GM21423 (cell line): Measurements from ENCODE around the gene DGKH.

Source experiments
- ATAC-seq: cut with Tn5 transposase; IDR thresholded peaks from one replicate; pipeline ENCODE4 v1.9.1; 2021; ENCODE audit warnings: mild to moderate bottlenecking, moderate library complexity; ENCODE audit not compliant: unreplicated experiment

Gene DGKH

DNA sequence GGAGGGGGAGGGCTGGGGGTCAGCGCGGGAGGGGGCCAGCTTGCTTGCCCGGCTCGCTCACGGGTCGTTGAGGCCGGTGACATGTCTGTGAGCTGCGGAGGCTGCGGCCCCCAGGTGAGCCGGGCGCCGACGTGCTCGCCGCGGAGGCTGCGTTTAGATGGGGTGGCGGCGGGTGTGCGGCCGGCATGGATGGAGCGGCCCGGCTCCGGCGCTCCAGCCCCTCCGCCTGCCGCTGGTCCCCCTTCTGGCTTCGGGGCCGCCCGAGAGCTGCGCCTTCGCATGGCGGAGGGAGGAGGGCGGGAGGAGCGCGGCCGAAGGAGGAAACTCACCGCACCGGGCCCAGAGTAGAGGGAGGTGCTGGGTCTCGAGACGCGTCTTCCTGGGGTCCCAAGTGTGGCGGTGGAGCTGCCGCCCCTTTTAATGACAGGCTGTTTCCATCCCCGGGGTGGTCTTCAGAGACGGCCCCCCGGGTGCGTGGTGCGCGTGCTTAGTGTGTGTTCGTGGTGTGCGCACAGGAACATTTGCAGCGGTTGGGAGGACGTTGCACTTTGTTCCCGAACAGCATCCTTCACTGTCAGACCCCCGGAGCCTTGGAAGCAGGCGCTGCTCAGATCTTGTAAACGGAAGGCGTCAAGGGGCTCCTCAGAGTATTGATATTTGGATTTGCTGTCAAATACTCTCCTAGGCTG is 223.8 kb downstream of the DGKH start, which contains the start of gene AKAP11:
AKAP11 (plus strand) TSS at position 38 of the 689 bp plus-strand sequence. CDS start 14,197 bp downstream, outside the sequence.
- ATAC-seq = peak; percentile 20

DNA sequence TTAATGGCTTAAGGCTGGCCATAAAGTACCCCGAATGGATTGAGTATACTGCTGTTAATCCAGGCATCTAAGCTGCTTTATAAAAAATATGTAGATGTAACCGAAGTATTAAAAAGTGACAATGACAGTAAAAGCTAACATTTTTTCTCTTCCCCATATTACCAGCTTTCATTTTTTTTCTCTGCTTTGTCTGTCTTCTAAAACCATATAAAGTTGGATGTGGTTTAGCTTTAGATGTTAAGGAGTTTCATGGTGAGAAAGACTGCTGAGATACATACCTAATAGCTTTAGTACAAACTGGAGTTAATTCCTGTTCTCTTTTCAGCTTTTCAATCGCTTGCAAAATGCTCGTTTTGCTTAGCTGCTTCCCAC is 224.3 kb downstream of the DGKH start:
- ATAC-seq = no peak

- no peak for ATAC-seq
Observed at GRCh38 chr13:42274386-42275097, 226.1 kb downstream of the DGKH start.

- peak; percentile 28 for ATAC-seq
Observed at GRCh38 chr13:42275098-42275471, 226.6 kb downstream of the DGKH start.

GRCh38 chr13:42275506-42275905 is 227.1 kb downstream of the DGKH start:
- ATAC-seq = no peak

DNA sequence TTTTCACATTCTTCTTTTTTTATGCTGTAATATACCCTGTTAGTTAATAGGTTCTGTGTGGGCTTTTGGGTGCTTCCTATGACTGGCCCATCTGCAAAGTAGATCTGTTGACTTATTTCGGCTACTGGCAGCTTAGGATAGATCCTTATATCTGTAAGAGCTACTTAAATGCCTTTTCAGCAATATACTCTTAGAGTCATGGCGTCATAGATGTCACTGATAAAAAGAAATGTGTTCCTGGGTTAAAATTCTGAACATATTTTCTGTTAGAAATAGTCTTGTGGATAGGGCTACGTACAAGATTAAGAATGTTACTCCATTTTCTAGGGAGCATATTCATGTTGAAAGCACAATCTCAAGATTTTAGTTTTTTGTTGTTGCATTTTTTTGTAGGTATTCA is 228.2 kb downstream of the DGKH start:
- ATAC-seq = no peak

- no peak for ATAC-seq
Observed at GRCh38 chr13:42277618-42278276, 229.3 kb downstream of the DGKH start.

GRCh38 chr13:42279080-42279479 is 230.6 kb downstream of the DGKH start:
- ATAC-seq = no peak

- ATAC-seq = no peak
Observed at GRCh38 chr13:42279986-42280385, 231.5 kb downstream of the DGKH start.

GRCh38 chr13:42280537-42280936 is 232.1 kb downstream of the DGKH start:
- no peak for ATAC-seq

DNA sequence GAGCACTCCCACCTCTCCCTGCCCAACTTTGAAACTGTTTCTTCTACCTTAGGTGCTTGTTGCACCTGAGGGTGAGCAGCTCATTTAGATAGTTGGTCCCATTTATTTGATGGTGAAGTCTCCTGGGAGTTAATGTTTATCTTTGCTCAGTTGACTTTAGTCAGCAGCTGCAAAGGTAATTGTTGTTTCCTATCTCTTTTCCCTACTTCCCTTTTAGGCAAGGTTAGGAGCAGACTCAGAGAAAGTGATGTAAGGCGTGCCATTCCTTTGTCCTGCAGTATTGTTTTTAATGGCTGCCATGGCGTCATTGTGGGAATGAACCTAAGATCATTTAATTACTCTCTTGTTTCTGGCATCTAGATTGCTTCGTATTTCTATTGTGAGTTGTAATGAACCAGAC is 235.1 kb downstream of the DGKH start:
- no peak for ATAC-seq

DNA sequence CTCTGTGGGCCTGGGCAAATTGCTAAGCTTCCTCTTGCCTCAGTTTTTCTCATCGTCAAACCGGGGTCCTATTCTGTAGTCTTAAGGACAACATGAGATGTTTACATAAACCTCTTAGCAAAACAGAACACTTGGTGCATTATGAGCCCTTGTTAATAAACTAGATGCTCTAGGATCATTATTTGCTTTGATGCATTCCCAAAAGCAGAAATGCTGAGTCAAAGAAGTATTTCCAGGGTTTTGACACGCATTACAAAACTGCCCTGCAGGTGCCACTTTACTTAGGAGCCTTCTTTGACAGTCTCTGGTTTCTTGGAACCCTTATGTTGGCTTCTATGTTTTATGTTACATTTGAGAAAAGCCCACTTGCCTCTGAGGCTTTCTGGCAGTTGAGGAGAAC is 235.6 kb downstream of the DGKH start:
- no peak for ATAC-seq
